BE2C (cell line): ENCODE results near the gene DIPK1A.

Experiments
- DNase-seq: peaks from one replicate; pipeline ENCODE4 v3.0.0-alpha.2; 2020
- H3K27me3 ChIP-seq: fragments of 250-450 bp; sonication (Bioruptor Pico); 2 replicates; pipeline ENCODE4 v1.5.1; 2020; ENCODE audit warnings: mild to moderate bottlenecking
- H3K36me3 ChIP-seq: fragments of 250-450 bp; sonication (Bioruptor Pico); 2 replicates; pipeline ENCODE4 v1.5.1; 2020; ENCODE audit warnings: mild to moderate bottlenecking
- H3K4me1 ChIP-seq: fragments of 250-450 bp; sonication (Bioruptor Pico); 2 replicates; pipeline ENCODE4 v1.5.1; 2020
- H3K4me3 ChIP-seq: 2 replicates; pipeline ENCODE4 v1.5.1; 2011; ENCODE audit warnings: low read depth, low read length
- H3K9me3 ChIP-seq: fragments of 250-450 bp; sonication (Bioruptor Pico); 2 replicates; pipeline ENCODE4 v1.5.1; 2020
- TF ChIP-seq, protein P1 (sequence below): IDR thresholded peaks from 2 replicates; pipeline ENCODE4 v1.5.1; 2012; ENCODE audit warnings: mild to moderate bottlenecking, low read depth, low read length

DIPK1A gene

DNA sequence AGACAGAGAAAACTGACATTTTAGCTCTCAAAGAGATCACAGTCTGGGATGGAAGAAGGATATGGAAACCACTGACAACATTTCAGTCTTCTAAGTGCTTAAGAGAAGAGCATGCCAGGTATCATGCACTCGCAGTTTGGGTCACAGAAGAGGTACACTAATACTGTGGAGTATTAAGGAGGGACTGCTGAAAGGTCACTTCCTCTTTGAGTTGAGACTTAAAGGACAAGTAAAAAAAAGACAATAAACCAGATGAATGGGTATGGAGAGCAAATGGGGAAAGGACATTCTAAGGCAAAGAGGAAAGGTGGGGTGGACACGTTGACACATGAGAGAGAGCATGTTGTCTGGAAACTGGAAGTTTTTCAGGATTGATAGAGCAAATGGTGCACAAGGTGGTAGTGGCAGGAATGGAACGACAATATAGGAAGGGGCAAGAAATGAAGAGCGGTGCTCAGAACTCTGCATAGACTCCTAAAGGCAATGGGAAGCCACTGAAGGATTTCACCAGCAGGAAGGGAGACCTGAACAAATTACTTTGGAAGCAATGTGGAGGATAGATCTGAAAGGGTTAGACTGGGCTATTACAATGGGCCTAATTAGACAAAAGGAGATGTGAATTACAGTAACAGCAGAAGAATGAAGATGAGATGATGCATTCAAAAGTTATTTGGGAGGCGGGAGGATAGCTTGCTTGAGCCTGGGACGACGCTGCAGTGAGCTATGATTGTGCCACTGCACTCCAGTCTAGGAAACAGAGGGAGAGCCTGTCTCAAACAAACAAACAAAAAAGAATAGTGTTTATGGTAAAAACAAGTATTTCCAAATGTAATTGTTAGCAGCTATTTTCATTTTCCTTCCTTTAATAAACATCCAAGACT is 11.1 kb downstream of the DIPK1A start:
- TF ChIP-seq, protein P1, sequence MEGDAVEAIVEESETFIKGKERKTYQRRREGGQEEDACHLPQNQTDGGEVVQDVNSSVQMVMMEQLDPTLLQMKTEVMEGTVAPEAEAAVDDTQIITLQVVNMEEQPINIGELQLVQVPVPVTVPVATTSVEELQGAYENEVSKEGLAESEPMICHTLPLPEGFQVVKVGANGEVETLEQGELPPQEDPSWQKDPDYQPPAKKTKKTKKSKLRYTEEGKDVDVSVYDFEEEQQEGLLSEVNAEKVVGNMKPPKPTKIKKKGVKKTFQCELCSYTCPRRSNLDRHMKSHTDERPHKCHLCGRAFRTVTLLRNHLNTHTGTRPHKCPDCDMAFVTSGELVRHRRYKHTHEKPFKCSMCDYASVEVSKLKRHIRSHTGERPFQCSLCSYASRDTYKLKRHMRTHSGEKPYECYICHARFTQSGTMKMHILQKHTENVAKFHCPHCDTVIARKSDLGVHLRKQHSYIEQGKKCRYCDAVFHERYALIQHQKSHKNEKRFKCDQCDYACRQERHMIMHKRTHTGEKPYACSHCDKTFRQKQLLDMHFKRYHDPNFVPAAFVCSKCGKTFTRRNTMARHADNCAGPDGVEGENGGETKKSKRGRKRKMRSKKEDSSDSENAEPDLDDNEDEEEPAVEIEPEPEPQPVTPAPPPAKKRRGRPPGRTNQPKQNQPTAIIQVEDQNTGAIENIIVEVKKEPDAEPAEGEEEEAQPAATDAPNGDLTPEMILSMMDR: no peak
- DNase-seq: no peak

DNA sequence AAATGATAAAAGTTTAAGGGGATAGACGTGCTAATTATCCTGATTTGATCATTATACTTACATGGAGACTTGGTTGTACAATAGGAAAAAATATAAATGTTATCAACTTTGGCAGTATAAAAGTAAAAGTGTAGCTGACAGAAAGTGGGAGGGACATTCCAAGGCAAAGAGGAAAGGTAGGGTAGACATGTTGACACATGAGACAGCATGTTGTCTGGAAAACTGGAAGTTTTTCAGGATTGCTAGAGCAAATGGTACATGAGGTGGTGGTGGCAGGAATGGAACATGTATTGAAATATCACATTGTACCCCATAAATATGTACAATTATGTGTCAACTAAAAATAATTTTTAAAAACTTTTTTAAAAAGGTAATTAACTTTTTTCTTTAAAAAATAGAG is 13.2 kb downstream of the DIPK1A start:
- DNase-seq: no peak
- TF ChIP-seq, protein P1: no peak
- H3K27me3 ChIP-seq: no peaks in the 10 kb centered on the region
- no peaks in the 10 kb centered on the region; the same call in 1 of the 2 replicates for H3K4me1 ChIP-seq
- no peak overlapping the region for H3K4me3 ChIP-seq
- H3K36me3 ChIP-seq: no peaks in the 10 kb centered on the region
- no peaks in the 10 kb centered on the region for H3K9me3 ChIP-seq

More for the DNA sequence above, 11.1 kb downstream of the DIPK1A start:
- no peaks in the 10 kb centered on the region for H3K27me3 ChIP-seq
- no peaks in the 10 kb centered on the region for H3K9me3 ChIP-seq
- H3K4me3 ChIP-seq: no peak overlapping the region
- no peaks in the 10 kb centered on the region for H3K36me3 ChIP-seq
- H3K4me1 ChIP-seq: no peaks in the 10 kb centered on the region; the same call in 1 of the 2 replicates

DNA sequence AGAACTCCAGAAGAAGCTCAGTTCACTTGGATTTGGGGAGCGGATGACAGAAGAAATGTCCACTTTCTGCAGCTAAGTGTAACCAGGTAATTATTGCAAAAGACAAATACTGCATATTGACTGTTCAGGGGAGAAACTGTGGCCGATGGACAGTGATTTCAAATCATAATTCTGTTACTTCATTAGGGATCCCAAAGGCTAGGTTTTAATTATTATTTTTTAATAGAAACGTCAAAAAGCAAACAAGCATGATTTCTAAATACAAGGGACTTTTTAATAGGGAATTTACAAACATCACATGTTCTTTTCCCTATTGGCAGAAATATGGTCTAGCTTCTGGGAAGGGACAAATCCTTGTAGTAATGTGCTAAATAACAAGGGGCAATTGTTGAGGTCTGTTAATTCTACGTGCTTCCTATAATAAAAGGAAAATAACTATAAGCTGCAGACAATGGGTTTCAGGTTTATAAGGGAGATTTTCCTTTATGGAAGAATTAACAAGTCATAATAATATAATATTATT is 15.5 kb downstream of the DIPK1A start:
- Histone ChIP-seq H3K27me3 (no peaks in the 10 kb centered on the region), H3K9me3 (no peaks in the 10 kb centered on the region), H3K4me1 (no peaks in the 10 kb centered on the region), H3K36me3 (no peaks in the 10 kb centered on the region), H3K4me3 (no peak overlapping the region)
- TF ChIP-seq, protein P1: no peak
- DNase-seq: no peak

DNA sequence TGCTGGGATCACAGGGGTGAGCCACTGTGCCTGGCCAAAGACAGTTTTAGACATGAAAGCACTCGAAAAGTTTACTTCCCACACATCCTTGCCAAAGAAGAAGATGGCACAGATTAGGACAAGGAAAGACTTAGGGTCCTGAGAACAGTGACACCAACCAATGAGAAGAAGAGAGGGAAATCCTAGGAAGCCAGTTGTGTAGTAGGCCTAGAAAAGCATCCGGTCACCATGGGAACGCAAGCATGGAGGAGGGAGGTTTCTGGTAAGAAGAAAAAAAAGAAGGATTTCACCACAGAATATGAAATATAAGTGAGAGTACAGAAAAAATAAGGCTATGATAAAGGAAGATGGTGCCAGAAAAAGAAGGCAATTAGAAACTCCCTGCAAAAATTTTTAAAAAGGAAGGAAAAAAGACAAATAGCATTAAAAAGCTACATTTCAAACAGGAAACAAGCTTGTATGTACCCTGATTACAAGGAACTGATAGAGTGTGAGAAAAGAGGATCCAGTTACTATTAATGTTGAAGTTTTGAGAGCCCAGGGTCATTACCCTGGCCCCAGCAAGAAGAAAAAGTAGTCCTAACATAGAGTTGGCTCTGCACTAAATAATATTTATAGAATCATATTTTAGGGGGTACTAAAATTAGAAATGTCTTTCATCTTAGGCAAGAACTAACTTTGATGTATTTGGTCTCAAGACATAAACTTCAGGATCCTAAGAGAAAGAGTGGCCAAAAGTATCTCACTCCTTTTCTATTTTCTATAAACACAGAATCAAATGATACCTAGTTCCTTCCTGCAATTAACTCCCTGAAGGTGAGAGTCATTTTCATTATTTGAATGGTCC is 16.1 kb downstream of the DIPK1A start:
- Histone ChIP-seq H3K36me3 (no peaks in the 10 kb centered on the region), H3K9me3 (no peaks in the 10 kb centered on the region), H3K27me3 (no peaks in the 10 kb centered on the region), H3K4me1 (no peaks in the 10 kb centered on the region), H3K4me3 (no peak overlapping the region)
- no peak for DNase-seq
- TF ChIP-seq, protein P1: no peak

DNA sequence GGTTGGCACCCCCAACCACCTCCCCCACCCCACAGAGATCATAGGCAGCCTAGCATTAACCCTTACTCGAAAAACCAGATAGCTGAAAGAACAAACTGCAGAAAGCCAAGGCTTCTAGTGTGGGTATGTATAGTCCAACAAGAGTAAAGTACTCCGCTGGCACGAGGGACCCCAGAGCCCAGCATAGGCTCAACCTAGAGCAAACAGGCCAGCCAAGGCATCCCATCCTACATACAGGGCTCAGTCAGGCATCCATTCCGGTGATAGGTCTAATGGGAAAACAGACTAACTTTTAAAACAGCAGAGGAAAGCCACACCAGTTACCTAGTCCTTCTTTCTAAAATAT is 17.8 kb downstream of the DIPK1A start:
- TF ChIP-seq, protein P1: no peak
- Histone ChIP-seq H3K36me3 (no peaks in the 10 kb centered on the region), H3K9me3 (no peaks in the 10 kb centered on the region), H3K4me1 (no peaks in the 10 kb centered on the region), H3K4me3 (no peak overlapping the region), H3K27me3 (no peaks in the 10 kb centered on the region)
- no peak for DNase-seq
